ENCODE results near the gene KLHL36.
A peak's percentile ranks its signal among the peaks of the same experiment; 100 is the strongest.
"Not testable (repeated sequence)": the region's sequence is repeated elsewhere in the genome, so short reads cannot be mapped to it uniquely, and the experiment has no call there.

KLHL36 gene

GRCh38 chr16:84614968-84615813 is 33.1 kb upstream of the KLHL36 start:
- TF ChIP-seq CTCF (IDR thresholded peaks at IDR 0.05; ENCODE audit: low read depth, low read length, missing control alignments) = no peak
- H3K4me3 ChIP-seq (ENCODE audit: low read depth, low read length) = peak overlapping the region; percentile 96
- no peak for DNase-seq (ENCODE audit: low read depth)

GRCh38 chr16:84616515-84616914 is 31.8 kb upstream of the KLHL36 start:
- peak overlapping the region; percentile 96 for H3K4me3 ChIP-seq (ENCODE audit: low read depth, low read length)
- DNase-seq (ENCODE audit: low read depth) = no peak
- TF ChIP-seq CTCF (IDR thresholded peaks at IDR 0.05; ENCODE audit: low read depth, low read length, missing control alignments) = no peak

GRCh38 chr16:84617041-84617790 is 31.1 kb upstream of the KLHL36 start:
- peak overlapping the region; percentile 96 for H3K4me3 ChIP-seq (ENCODE audit: low read depth, low read length)
- DNase-seq (ENCODE audit: low read depth) = no peak
- TF ChIP-seq CTCF (IDR thresholded peaks at IDR 0.05; ENCODE audit: low read depth, low read length, missing control alignments) = no peak

- TF ChIP-seq CTCF (IDR thresholded peaks at IDR 0.05; ENCODE audit: low read depth, low read length, missing control alignments) = no peak
- H3K4me3 ChIP-seq (ENCODE audit: low read depth, low read length) = peak within 1 kb of the TSS; percentile 96
- no peak for DNase-seq (ENCODE audit: low read depth)
Measured at GRCh38 chr16:84617791-84618580, 30.3 kb upstream of the KLHL36 start, which contains the start of gene COTL1. Gene COTL1 (minus strand): TSS chr16:84618078. CDS start chr16:84617914, 164 bp downstream.

GRCh38 chr16:84618581-84619460 is 29.5 kb upstream of the KLHL36 start:
- peak; percentile 3 for TF ChIP-seq CTCF (IDR thresholded peaks at IDR 0.05; ENCODE audit: low read depth, low read length, missing control alignments)
- no peak overlapping the region for H3K4me3 ChIP-seq (ENCODE audit: low read depth, low read length)
- no peak for DNase-seq (ENCODE audit: low read depth)

GRCh38 chr16:84620913-84621312 is 27.4 kb upstream of the KLHL36 start:
- H3K4me3 ChIP-seq (ENCODE audit: low read depth, low read length); DNase-seq (ENCODE audit: low read depth): not testable (repeated sequence)
